Urinary bladder (tissue), 4 donors: ENCODE data around the gene MRGPRD. TPM values are rescaled to one million over a fixed set of nuclear protein-coding genes. Genes with fewer than 3 reads are reported as not detected.
"Not testable (repeated sequence)": the region's sequence is repeated elsewhere in the genome, so short reads cannot be mapped to it uniquely, and the experiment has no call there.

Source experiments
- DNase-seq: peaks from one replicate; pipeline ENCODE4 v3.0.0-alpha.2; 2015; ENCODE audit errors: extremely low spot score
- H3K27ac ChIP-seq: one replicate; pipeline ENCODE4 v1.5.1; 2013; ENCODE audit warnings: low read depth, mild to moderate bottlenecking, moderate library complexity
- H3K36me3 ChIP-seq: one replicate; pipeline ENCODE4 v1.6.1; 2013; ENCODE audit warnings: mild to moderate bottlenecking, moderate library complexity; ENCODE audit not compliant: insufficient read depth
- H3K4me1 ChIP-seq: one replicate; pipeline ENCODE4 v1.6.1; 2013; ENCODE audit warnings: mild to moderate bottlenecking, moderate library complexity; ENCODE audit not compliant: insufficient read depth
- H3K4me3 ChIP-seq: one replicate; pipeline ENCODE4 v1.5.1; 2013; ENCODE audit warnings: low read depth, low read length
- WGBS: extraction: QIAGEN DNeasy Blood & Tissue Kit; methylation state at CpG from one replicate; pipeline ENCODE4 v1.1.7; 2013; 5-methylcytosine and 5-hydroxymethylcytosine counted together
- polyA plus RNA-seq: library from polyadenylated mRNA; stranded (reverse); fragments of 200-250 nt; gene quantifications from one replicate; pipeline ENCODE4 v1.2.3, GENCODE V29; 2013
- total RNA-seq: library from RNA; depleted of rRNA; stranded (reverse); fragments of >200 nt; gene quantifications from one replicate; pipeline ENCODE4 v1.2.3, GENCODE V29; 2014
- donor health status: healthy with polysubstance abuse.
- donor health status: healthy.

The MRGPRD gene
- total and polyA plus RNA-seq, 2 donors, result 1.5 TPM; not detected in 1

- Histone ChIP-seq H3K4me1 (no peaks in the 10 kb centered on the region), H3K4me3 (no peak overlapping the region), H3K27ac (no peak overlapping the region), H3K36me3 (no peaks in the 10 kb centered on the region)
- no peak for DNase-seq
- 61% methylated on average over 4 of the region's 4 CpGs for WGBS
Measured at GRCh38 chr11:68976095-68976494, 4.7 kb downstream of the MRGPRD start.

GRCh38 chr11:68974421-68975194 is 6.2 kb downstream of the MRGPRD start:
- WGBS, result 96% methylated on average over 23 of the region's 23 CpGs
- H3K4me3 ChIP-seq, result no peak overlapping the region

GRCh38 chr11:68973706-68974105 is 7.1 kb downstream of the MRGPRD start:
- not testable (repeated sequence) for H3K27ac ChIP-seq, H3K36me3 ChIP-seq, DNase-seq, H3K4me3 ChIP-seq, H3K4me1 ChIP-seq
- 92% methylated on average over 12 of the region's 12 CpGs for WGBS

More at GRCh38 chr11:68974421-68975194, 6.2 kb downstream of the MRGPRD start:
- no peaks in the 10 kb centered on the region for H3K36me3 ChIP-seq
- DNase-seq, result no peak
- H3K27ac ChIP-seq, result no peak overlapping the region
- H3K4me1 ChIP-seq, result no peaks in the 10 kb centered on the region

GRCh38 chr11:68973219-68973618 is 7.6 kb downstream of the MRGPRD start:
- Histone ChIP-seq H3K36me3 (no peaks in the 10 kb centered on the region), H3K4me3 (no peak overlapping the region), H3K27ac (no peak overlapping the region), H3K4me1 (no peaks in the 10 kb centered on the region)
- no peak for DNase-seq
- 55% methylated on average over 4 of the region's 4 CpGs for WGBS

GRCh38 chr11:68970921-68971636 is 9.7 kb downstream of the MRGPRD start:
- Histone ChIP-seq H3K27ac (no peak overlapping the region), H3K4me1 (no peaks in the 10 kb centered on the region), H3K36me3 (no peaks in the 10 kb centered on the region), H3K4me3 (no peak overlapping the region)
- no peak for DNase-seq
- WGBS, result 89% methylated on average over 8 of the region's 8 CpGs

DNA sequence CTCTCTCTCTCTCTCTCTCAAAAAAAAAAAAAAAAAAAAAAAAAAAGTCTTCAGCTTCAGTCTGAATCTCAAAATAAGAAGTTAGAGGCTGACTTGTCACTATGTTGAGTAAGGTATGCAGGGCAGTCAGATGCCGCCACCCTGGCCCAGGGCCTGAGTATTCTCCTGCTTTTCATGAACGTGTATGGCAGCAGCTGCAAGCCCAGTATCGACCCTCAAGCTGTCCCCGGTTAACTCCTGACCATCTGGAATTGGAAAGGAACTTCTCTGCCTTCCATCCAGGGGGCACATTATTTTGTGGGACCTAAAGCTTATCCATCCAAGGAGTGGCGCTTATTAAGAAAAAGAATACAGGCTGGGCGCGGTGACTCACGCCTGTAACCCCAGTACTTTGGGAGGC is 11.4 kb downstream of the MRGPRD start:
- Histone ChIP-seq H3K36me3 (no peaks in the 10 kb centered on the region), H3K4me3 (no peak overlapping the region), H3K27ac (no peak overlapping the region), H3K4me1 (no peaks in the 10 kb centered on the region)
- 69% methylated on average over 8 of the region's 8 CpGs for WGBS
- DNase-seq, result no peak

DNA sequence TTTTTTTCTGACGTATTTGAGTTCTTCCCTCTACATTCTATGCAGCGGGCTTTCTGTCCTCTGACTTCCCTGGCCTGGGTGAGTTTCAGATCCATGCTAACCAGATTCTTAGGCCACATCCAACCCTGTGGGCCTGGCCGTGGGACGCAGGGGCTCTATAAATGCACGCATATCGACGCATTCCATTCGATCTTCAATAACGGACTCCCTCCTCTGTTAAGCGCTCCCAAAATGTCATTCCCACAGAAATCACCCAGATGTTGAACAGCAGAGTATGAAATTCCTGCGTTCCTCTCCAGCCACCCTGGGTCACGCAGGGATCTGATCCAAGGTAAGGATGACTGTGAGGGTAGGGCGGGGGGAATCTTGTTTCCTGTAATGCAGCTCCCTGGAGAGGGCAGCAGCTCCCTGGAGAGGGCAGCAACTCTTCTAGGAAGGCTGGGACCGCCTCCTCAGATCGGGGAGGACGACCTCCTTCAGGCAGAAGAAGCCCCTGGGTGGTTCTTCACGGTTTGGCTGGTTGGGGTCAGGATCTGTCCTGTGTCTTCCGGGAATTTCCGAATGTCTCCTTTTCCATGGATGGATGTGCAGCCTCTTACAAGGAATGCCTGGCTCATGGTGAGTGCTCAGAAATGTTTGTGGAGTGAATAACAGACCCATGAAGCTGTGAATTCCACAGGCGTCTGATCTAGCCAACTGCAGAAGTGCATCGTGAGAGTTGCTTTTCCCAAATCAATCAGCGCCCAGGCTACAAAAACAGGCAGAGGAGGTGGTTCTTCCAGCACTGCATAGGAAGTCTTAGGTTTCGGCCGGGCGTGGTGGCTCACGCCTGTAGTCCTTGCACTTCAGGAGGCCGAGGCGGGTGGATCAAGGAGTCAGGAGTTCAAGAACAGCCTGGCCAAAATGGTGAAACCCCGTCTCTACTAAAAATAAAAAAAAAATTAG is 12.2 kb downstream of the MRGPRD start:
- no peak for DNase-seq
- no peak overlapping the region for H3K27ac ChIP-seq
- no peak overlapping the region for H3K4me3 ChIP-seq
- no peaks in the 10 kb centered on the region for H3K36me3 ChIP-seq
- WGBS, result 65% methylated on average over 29 of the region's 29 CpGs
- no peaks in the 10 kb centered on the region for H3K4me1 ChIP-seq

GRCh38 chr11:68966894-68967780 is 13.6 kb downstream of the MRGPRD start:
- Histone ChIP-seq H3K36me3 (no peaks in the 10 kb centered on the region), H3K27ac (no peak overlapping the region), H3K4me3 (no peak overlapping the region), H3K4me1 (no peaks in the 10 kb centered on the region)
- DNase-seq, result no peak
- 90% methylated on average over 9 of the region's 9 CpGs for whole genome bisulfite sequencing

- WGBS, result 83% methylated on average over 15 of the region's 15 CpGs
- no peaks in the 10 kb centered on the region for H3K36me3 ChIP-seq
- DNase-seq, result no peak
- no peak overlapping the region for H3K27ac ChIP-seq
- H3K4me1 ChIP-seq, result no peaks in the 10 kb centered on the region
- no peak overlapping the region for H3K4me3 ChIP-seq
Measured at GRCh38 chr11:68965901-68966853, 14.6 kb downstream of the MRGPRD start.

GRCh38 chr11:68963779-68964178 is 17.0 kb downstream of the MRGPRD start:
- 93% methylated on average over 3 of the region's 3 CpGs for WGBS
- Histone ChIP-seq H3K4me1 (no peaks in the 10 kb centered on the region), H3K36me3 (no peaks in the 10 kb centered on the region), H3K4me3 (no peak overlapping the region), H3K27ac (no peak overlapping the region)
- no peak for DNase-seq

GRCh38 chr11:68962527-68963250 is 18.1 kb downstream of the MRGPRD start:
- DNase-seq, result no peak
- Histone ChIP-seq H3K27ac (no peak overlapping the region), H3K36me3 (no peaks in the 10 kb centered on the region), H3K4me1 (no peaks in the 10 kb centered on the region), H3K4me3 (no peak overlapping the region)
- 79% methylated on average over 16 of the region's 16 CpGs for WGBS
